Stomach (tissue), 4 donors: ENCODE data around the gene MAP2K4.

Source experiments
- EP300 ChIP-seq: sonication (generic); formaldehyde crosslinking; IDR thresholded peaks from one replicate; pipeline ENCODE4 v1.6.1; 2017; ENCODE audit warnings: antibody characterized with exemption
- POLR2A ChIP-seq, 4 donors: fragments of 450-650 bp; IDR thresholded peaks; one replicate each; pipeline ENCODE4 v1.6.1; 2016; ENCODE audit warnings: antibody characterized with exemption in 4 of 4, control low read depth in 2 of 4, mild to moderate bottlenecking in 1 of 4, moderate library complexity in 1 of 4
- POLR2AphosphoS5 ChIP-seq, 3 donors: sonication (generic); formaldehyde crosslinking; IDR thresholded peaks; one replicate each; pipeline ENCODE4 v1.6.1; 2016; ENCODE audit warnings: antibody characterized with exemption in 3 of 3
- TF ChIP-seq, protein P1 (sequence below), 7 experiments: fragments of 450-650 bp in 4 of 7; fragments of 200-600 bp in 3 of 7; sonication (generic) in 3 of 7; IDR thresholded peaks; one replicate each; pipeline ENCODE4 v1.5.1; 2016 to 2019; ENCODE audit warnings: antibody characterized with exemption in 7 of 7, control low read depth in 2 of 7, mild to moderate bottlenecking in 1 of 7

DNA sequence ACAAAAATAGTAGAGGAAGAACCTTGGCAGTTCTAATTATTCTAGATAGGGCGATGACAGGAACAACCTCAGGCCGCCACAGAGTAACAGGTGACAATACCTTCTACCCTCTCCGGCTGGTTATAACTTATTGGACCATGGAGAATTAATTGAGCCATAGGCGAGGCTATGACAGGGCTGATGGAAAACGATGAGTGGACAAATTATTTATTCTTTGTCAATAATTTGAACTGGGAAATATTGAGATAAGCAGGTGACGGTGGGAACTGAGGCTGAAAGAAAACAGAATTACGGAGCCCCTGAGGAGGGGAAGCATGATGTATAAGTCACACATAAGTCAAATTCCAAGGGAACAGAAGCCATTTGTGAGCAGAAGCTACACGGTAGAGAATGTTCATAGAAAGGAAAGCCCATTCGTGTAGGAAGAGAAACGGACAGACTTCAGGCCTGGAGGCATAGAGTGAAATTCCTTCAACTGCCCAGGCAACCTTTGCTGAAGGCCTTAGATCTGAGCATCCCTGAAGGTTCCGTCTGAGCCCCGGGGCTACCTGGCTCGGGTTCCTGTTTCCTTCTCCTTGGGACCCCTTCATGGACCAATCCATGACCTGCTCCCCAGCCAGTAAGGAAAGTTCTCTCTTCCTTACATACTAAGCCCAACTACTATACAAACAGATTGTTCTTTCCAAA, 158.1 kb downstream of the MAP2K4 start:
- TF ChIP-seq, protein P1, sequence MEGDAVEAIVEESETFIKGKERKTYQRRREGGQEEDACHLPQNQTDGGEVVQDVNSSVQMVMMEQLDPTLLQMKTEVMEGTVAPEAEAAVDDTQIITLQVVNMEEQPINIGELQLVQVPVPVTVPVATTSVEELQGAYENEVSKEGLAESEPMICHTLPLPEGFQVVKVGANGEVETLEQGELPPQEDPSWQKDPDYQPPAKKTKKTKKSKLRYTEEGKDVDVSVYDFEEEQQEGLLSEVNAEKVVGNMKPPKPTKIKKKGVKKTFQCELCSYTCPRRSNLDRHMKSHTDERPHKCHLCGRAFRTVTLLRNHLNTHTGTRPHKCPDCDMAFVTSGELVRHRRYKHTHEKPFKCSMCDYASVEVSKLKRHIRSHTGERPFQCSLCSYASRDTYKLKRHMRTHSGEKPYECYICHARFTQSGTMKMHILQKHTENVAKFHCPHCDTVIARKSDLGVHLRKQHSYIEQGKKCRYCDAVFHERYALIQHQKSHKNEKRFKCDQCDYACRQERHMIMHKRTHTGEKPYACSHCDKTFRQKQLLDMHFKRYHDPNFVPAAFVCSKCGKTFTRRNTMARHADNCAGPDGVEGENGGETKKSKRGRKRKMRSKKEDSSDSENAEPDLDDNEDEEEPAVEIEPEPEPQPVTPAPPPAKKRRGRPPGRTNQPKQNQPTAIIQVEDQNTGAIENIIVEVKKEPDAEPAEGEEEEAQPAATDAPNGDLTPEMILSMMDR (IDR thresholded peaks at IDR 0.05): no peak
- no peak for TF ChIP-seq POLR2A (IDR thresholded peaks at IDR 0.05)
- TF ChIP-seq POLR2AphosphoS5 (IDR thresholded peaks at IDR 0.05): no peak
- TF ChIP-seq EP300: no peak
